Activated CD4-positive, CD25-positive, alpha-beta regulatory T cell treated with anti-CD3 and anti-CD28 coated beads, Interleukin-2, amount 50 U/mL, for 24 hours (primary cell): ENCODE measurements around the gene VAMP5.
A peak's percentile ranks its signal among the peaks of the same experiment; 100 is the strongest.

Experiments used
- ATAC-seq, 2 donors: fragments of 150-1000 bp; cut with Tn5 transposase; one replicate each; pipeline ENCODE4 v1.10.0; 2021; ENCODE audit warnings: mild to moderate bottlenecking in 1 of 2, moderate library complexity in 1 of 2

VAMP5 gene

DNA sequence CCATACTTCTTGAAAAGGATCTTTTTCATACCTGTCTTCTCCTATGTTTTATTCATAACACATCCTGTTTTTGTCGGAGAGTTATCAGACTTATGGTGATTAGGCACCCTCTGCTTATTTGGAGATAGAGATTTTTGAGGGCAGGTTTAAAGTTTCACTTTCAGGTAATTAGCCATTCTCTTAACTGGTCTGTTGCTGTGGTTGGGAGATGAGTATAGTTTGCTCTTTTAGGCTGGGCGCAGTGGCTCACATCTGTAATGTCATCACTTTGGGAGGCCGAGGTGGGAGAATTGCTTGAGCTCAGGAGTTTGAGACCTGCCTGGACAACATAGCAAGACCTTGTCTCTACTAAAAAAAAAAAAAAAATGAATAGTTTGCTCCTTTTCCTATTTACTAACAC, 58.5 kb downstream of the VAMP5 start:
- ATAC-seq: peak; percentile 97
